SU-DHL-6 (cell line): Measurements from ENCODE around the gene ZSCAN12.
"Not testable (repeated sequence)": the region's sequence is repeated elsewhere in the genome, so short reads cannot be mapped to it uniquely, and the experiment has no call there.

Experiments
- H2AFZ ChIP-seq: fragments of 200-600 bp; sonication (generic); 2 replicates; pipeline ENCODE4 v1.6.1; 2014; ENCODE audit warnings: low read depth, mild to moderate bottlenecking, moderate library complexity, mixed read lengths, antibody characterized with exemption, low read length; ENCODE audit not compliant: severe bottlenecking
- H3F3A ChIP-seq: fragments of 200-600 bp; shearing (Covaris generic); 2 replicates; pipeline ENCODE4 v1.6.0; 2016; ENCODE audit warnings: antibody characterized with exemption, mild to moderate bottlenecking; ENCODE audit not compliant: insufficient read depth
- H3K27ac ChIP-seq: fragments of 200-600 bp; sonication (generic); 2 replicates; pipeline ENCODE4 v1.5.1; 2016; ENCODE audit warnings: low read depth, mild to moderate bottlenecking, low read length, moderate library complexity, mixed read lengths
- H3K27me3 ChIP-seq: fragments of 200-600 bp; sonication (generic), shearing (Covaris generic); 2 replicates; pipeline ENCODE4 v1.6.0; 2014; ENCODE audit warnings: mild to moderate bottlenecking, low read length
- H3K36me3 ChIP-seq: fragments of 200-600 bp; sonication (generic); 2 replicates; pipeline ENCODE4 v1.6.1; 2014; ENCODE audit warnings: mild to moderate bottlenecking, low read length, mixed read lengths
- H3K4me2 ChIP-seq: fragments of 300-600, 200-600 bp; shearing (Covaris generic), sonication (generic); 2 replicates; pipeline ENCODE4 v1.6.0; 2014; ENCODE audit warnings: low read length, low read depth, mild to moderate bottlenecking; ENCODE audit not compliant: poor library complexity, severe bottlenecking
- H3K4me3 ChIP-seq: fragments of 200-600 bp; sonication (generic); 2 replicates; pipeline ENCODE4 v1.5.1; 2014; ENCODE audit warnings: antibody characterized with exemption, low read length, mild to moderate bottlenecking, mixed read lengths; ENCODE audit not compliant: insufficient read depth, poor library complexity, severe bottlenecking
- H3K79me2 ChIP-seq: fragments of 200-600 bp; sonication (generic); 2 replicates; pipeline ENCODE4 v1.6.1; 2014; ENCODE audit warnings: mild to moderate bottlenecking, low read length, moderate library complexity; ENCODE audit not compliant: insufficient read depth
- H3K9ac ChIP-seq: fragments of 200-600 bp; sonication (generic); 2 replicates; pipeline ENCODE4 v1.7.0; 2014; ENCODE audit warnings: mild to moderate bottlenecking, low read length
- H3K9me2 ChIP-seq: fragments of 200-600 bp; sonication (generic); replicated peaks from 2 replicates; pipeline ENCODE4 v1.6.1; 2014; ENCODE audit warnings: low read length; ENCODE audit not compliant: insufficient read depth
- H3K9me3 ChIP-seq: fragments of 200-600 bp; sonication (generic); 2 replicates; pipeline ENCODE4 v1.6.1; 2014; ENCODE audit warnings: low read length, mixed read lengths; ENCODE audit not compliant: insufficient read depth
- H4K20me1 ChIP-seq: fragments of 200-600 bp; sonication (generic); 2 replicates; pipeline ENCODE4 v1.6.1; 2014; ENCODE audit warnings: low read depth, mild to moderate bottlenecking, antibody characterized with exemption, low read length, moderate library complexity, mixed read lengths
- EZH2phosphoT487 ChIP-seq: fragments of 200-600 bp; sonication (generic), shearing (Covaris generic); conservative IDR thresholded peaks from 2 replicates; pipeline ENCODE4 v1.6.1; 2018; ENCODE audit warnings: mild to moderate bottlenecking, antibody characterized with exemption, low read length, moderate library complexity, mixed read lengths
- TF ChIP-seq, protein P1 (sequence below): fragments of 200-600 bp; sonication (generic); IDR thresholded peaks from one replicate; pipeline ENCODE4 v1.5.1; 2017; ENCODE audit warnings: antibody characterized with exemption, mild to moderate bottlenecking, low read length, moderate library complexity; ENCODE audit not compliant: insufficient read depth, poor library complexity, severe bottlenecking

The ZSCAN12 gene

DNA sequence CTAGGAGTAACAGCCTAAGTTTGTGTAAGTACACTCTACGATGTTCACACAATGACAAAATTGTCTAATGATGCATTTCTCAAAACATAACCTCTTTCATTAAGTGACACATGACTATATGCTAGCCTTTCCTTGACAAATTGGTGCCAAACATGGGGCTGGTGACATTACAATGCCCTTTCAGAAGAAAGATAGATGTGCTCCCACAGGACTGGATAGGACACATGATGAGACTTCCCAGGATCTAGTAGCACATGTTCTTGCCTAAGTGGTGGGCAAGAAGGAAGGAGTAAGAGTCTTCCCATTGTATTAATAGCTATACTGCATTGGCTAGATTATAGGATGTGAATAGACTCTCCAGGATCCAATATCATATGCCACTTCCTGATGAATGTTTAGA is 28.3 kb downstream of the ZSCAN12 start:
- no peak overlapping the region for H3K9ac ChIP-seq
- TF ChIP-seq EZH2phosphoT487, result no peak

GRCh38 chr6:28370440-28370839 is 29.1 kb downstream of the ZSCAN12 start:
- Histone ChIP-seq H3K4me2 (no peak overlapping the region), H3F3A (no peaks in the 10 kb centered on the region), H3K4me3 (no peak overlapping the region), H3K79me2 (no peaks in the 10 kb centered on the region), H3K27me3 (no peaks in the 10 kb centered on the region), H3K9me3 (no peaks in the 10 kb centered on the region), H4K20me1 (no peaks in the 10 kb centered on the region), H3K9me2 (no peaks in the 10 kb centered on the region), H2AFZ (no peak overlapping the region), H3K27ac (no peak overlapping the region), H3K9ac (no peak overlapping the region), H3K36me3 (no peaks in the 10 kb centered on the region)
- TF ChIP-seq, protein P1, sequence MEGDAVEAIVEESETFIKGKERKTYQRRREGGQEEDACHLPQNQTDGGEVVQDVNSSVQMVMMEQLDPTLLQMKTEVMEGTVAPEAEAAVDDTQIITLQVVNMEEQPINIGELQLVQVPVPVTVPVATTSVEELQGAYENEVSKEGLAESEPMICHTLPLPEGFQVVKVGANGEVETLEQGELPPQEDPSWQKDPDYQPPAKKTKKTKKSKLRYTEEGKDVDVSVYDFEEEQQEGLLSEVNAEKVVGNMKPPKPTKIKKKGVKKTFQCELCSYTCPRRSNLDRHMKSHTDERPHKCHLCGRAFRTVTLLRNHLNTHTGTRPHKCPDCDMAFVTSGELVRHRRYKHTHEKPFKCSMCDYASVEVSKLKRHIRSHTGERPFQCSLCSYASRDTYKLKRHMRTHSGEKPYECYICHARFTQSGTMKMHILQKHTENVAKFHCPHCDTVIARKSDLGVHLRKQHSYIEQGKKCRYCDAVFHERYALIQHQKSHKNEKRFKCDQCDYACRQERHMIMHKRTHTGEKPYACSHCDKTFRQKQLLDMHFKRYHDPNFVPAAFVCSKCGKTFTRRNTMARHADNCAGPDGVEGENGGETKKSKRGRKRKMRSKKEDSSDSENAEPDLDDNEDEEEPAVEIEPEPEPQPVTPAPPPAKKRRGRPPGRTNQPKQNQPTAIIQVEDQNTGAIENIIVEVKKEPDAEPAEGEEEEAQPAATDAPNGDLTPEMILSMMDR, result no peak
- TF ChIP-seq EZH2phosphoT487, result no peak

More for the DNA sequence above, 28.3 kb downstream of the ZSCAN12 start:
- H3K36me3 ChIP-seq, result 0 out of 2 replicates have a peak, but pooled peaks cover 4% of the 10 kb centered on the region
- no peaks in the 10 kb centered on the region for H3K79me2 ChIP-seq
- no peak overlapping the region for H3K4me3 ChIP-seq
- H3K4me2 ChIP-seq, result no peak overlapping the region
- no peak overlapping the region for H2AFZ ChIP-seq
- H3K9me3 ChIP-seq, result no peaks in the 10 kb centered on the region
- no peaks in the 10 kb centered on the region for H4K20me1 ChIP-seq
- no peak overlapping the region for H3K27ac ChIP-seq
- no peaks in the 10 kb centered on the region for H3F3A ChIP-seq
- H3K9me2 ChIP-seq, result no peaks in the 10 kb centered on the region
- H3K27me3 ChIP-seq, result no peaks in the 10 kb centered on the region

GRCh38 chr6:28369463-28369862 is 30.1 kb downstream of the ZSCAN12 start:
- Histone ChIP-seq H3K36me3 (no peaks in the 10 kb centered on the region), H3K9me2 (no peaks in the 10 kb centered on the region), H3K79me2 (no peaks in the 10 kb centered on the region), H3K9ac (no peak overlapping the region), H2AFZ (no peak overlapping the region), H3K4me2 (no peak overlapping the region), H3K4me3 (no peak overlapping the region), H3K27ac (no peak overlapping the region), H3K9me3 (no peaks in the 10 kb centered on the region), H3F3A (no peaks in the 10 kb centered on the region), H3K27me3 (no peaks in the 10 kb centered on the region), H4K20me1 (no peaks in the 10 kb centered on the region)
- no peak for TF ChIP-seq EZH2phosphoT487
- TF ChIP-seq, protein P1, result no peak

DNA sequence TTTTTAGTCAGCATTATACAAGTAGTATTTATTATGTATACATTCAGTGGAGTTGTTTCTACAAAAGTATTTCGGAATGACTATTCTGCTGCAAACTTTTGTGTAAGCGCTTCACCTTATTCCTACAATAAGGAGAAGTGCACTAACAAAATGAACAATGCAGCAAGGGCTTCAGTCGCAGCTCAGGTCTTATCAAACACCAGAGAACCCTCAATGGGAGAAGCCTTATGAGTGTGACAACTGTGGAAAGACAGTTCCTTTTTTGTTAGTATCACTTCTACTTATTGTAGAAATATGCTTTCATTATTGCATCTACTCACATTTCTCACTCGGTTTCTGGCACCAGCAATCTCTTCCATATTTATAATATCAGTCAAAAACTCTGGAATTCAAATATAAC is 31.0 kb downstream of the ZSCAN12 start:
- Histone ChIP-seq H2AFZ (no peak overlapping the region), H3K4me2 (no peak overlapping the region), H3K79me2 (no peaks in the 10 kb centered on the region), H3K9me2 (no peaks in the 10 kb centered on the region), H4K20me1 (no peaks in the 10 kb centered on the region), H3K36me3 (no peaks in the 10 kb centered on the region), H3F3A (no peaks in the 10 kb centered on the region), H3K4me3 (no peak overlapping the region), H3K27me3 (no peaks in the 10 kb centered on the region), H3K9ac (no peak overlapping the region), H3K27ac (no peak overlapping the region), H3K9me3 (no peaks in the 10 kb centered on the region)
- TF ChIP-seq EZH2phosphoT487, result no peak
- TF ChIP-seq, protein P1, result no peak

GRCh38 chr6:28365590-28365989 is 34.0 kb downstream of the ZSCAN12 start:
- not testable (repeated sequence) for H3K79me2 ChIP-seq, H3F3A ChIP-seq, H3K27ac ChIP-seq, H3K36me3 ChIP-seq, H2AFZ ChIP-seq, H3K9me3 ChIP-seq, H3K9ac ChIP-seq, H4K20me1 ChIP-seq, H3K27me3 ChIP-seq, H3K4me3 ChIP-seq, H3K4me2 ChIP-seq, H3K9me2 ChIP-seq
